ENCODE data around the gene CCDC74A.

Gene CCDC74A

DNA sequence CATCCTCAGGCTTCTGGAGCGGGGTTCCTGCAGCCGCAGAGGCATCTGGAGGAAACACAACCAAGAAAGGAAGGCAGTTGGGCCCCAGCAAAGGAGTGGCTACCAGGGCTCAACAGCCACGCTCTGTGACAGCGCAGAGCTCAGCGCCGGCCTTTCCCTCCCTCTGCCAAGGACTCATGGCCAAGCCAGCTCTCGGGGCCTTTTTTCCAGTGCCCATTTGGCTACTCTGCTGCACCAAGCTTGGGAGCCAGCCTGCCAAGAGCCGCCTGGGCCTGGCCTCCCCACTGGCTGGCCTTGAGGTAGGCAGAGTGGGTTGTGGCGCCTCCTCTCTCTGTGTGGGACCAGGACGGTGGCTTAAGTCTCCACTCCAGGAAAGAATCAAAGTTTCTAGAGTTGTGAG lies 7.2 kb upstream of the CCDC74A start:
- TF ChIP-seq, protein P1, sequence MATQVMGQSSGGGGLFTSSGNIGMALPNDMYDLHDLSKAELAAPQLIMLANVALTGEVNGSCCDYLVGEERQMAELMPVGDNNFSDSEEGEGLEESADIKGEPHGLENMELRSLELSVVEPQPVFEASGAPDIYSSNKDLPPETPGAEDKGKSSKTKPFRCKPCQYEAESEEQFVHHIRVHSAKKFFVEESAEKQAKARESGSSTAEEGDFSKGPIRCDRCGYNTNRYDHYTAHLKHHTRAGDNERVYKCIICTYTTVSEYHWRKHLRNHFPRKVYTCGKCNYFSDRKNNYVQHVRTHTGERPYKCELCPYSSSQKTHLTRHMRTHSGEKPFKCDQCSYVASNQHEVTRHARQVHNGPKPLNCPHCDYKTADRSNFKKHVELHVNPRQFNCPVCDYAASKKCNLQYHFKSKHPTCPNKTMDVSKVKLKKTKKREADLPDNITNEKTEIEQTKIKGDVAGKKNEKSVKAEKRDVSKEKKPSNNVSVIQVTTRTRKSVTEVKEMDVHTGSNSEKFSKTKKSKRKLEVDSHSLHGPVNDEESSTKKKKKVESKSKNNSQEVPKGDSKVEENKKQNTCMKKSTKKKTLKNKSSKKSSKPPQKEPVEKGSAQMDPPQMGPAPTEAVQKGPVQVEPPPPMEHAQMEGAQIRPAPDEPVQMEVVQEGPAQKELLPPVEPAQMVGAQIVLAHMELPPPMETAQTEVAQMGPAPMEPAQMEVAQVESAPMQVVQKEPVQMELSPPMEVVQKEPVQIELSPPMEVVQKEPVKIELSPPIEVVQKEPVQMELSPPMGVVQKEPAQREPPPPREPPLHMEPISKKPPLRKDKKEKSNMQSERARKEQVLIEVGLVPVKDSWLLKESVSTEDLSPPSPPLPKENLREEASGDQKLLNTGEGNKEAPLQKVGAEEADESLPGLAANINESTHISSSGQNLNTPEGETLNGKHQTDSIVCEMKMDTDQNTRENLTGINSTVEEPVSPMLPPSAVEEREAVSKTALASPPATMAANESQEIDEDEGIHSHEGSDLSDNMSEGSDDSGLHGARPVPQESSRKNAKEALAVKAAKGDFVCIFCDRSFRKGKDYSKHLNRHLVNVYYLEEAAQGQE (IDR thresholded peaks at IDR 0.05; ENCODE audit: low read depth): no peak
- no peak for TF ChIP-seq TEAD4 (IDR thresholded peaks at IDR 0.05)
- no peak for TF ChIP-seq RAD21 (IDR thresholded peaks at IDR 0.05; ENCODE audit: low read depth)
- TF ChIP-seq YY1 (IDR thresholded peaks at IDR 0.05; ENCODE audit: low read depth): no peak
- TF ChIP-seq NFIC (IDR thresholded peaks at IDR 0.05): no peak
- TF ChIP-seq CEBPB (IDR thresholded peaks at IDR 0.05): no peak
- TF ChIP-seq CREB1 (IDR thresholded peaks at IDR 0.05; ENCODE audit: low read depth): no peak
- no peak for TF ChIP-seq ZBTB7A (IDR thresholded peaks at IDR 0.05; ENCODE audit: low read depth)
- TF ChIP-seq EGR1 (IDR thresholded peaks at IDR 0.05): no peak
- no peak for TF ChIP-seq TCF12 (IDR thresholded peaks at IDR 0.05; ENCODE audit: low read depth)
- no peak for TF ChIP-seq TAF1 (IDR thresholded peaks at IDR 0.05; ENCODE audit: low read depth)
- TF ChIP-seq FOXM1 (IDR thresholded peaks at IDR 0.05; ENCODE audit: borderline replicate concordance, low read depth): no peak
- TF ChIP-seq, protein P2, sequence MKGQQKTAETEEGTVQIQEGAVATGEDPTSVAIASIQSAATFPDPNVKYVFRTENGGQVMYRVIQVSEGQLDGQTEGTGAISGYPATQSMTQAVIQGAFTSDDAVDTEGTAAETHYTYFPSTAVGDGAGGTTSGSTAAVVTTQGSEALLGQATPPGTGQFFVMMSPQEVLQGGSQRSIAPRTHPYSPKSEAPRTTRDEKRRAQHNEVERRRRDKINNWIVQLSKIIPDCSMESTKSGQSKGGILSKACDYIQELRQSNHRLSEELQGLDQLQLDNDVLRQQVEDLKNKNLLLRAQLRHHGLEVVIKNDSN (IDR thresholded peaks at IDR 0.05): no peak

DNA sequence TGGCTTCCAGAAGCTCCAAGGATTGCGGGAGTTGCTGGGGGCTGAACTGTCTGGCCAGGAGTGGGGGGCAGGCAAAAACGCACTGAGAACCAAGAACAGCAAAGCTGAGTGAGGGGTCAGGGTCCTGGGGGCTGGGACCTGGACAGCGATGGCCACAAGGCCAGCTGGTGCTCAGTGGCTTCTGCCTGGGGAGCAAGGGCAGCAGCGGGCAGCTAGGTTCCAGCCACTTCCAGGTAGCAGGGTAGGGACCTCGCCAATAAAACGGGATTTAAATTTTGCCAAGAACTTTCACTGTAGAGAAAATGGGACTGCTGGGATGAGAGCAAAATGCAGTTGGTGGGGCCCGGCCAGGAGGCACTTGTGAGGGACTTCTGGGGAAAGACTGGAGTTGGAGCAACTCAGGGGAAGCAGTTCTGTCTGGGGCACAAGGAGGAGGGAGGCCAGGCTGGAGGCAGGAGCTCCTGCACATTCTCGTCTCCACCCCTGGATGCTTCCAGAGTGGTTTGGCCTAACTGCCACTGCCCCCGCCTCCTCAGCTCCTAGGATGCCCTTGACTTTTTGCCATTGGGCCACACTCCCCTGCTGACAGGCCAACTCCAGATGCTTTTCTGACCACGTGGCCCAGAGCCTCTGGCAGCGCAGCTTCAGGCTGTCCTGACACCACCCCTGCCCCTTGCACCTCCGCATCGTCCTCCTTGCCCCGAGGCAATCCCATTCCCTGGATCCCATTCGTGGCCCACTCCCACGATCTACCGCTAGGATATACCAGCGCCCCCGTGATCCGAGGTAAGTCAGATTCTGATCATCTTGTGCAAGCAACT lies 5.5 kb upstream of the CCDC74A start:
- TF ChIP-seq RAD21 (IDR thresholded peaks at IDR 0.05; ENCODE audit: low read depth) (no peak), CREB1 (IDR thresholded peaks at IDR 0.05; ENCODE audit: low read depth) (no peak), NFIC (IDR thresholded peaks at IDR 0.05) (no peak), FOXM1 (IDR thresholded peaks at IDR 0.05; ENCODE audit: borderline replicate concordance, low read depth) (no peak)

DNA sequence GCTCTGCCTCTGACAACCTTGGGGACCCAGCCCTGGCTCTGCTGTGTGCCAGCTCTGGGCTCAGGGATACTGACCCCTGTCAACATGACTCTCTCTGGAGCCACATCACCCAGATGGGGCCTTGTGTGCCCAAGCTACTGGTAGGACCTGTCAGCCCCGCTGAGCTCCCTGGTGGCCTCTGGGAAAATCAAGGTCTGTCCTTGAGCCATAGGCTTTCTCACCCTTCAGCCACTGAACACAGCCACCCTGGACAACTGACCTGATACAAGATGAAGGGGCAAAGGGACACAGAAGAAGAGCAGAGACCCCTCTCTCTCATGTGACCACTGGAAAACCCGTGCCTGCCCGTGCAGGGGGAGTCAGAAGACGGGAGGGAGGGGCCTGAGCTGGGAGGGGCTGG lies 7.8 kb downstream of the CCDC74A start:
- TF ChIP-seq NFIC (IDR thresholded peaks at IDR 0.05): no peak

DNA sequence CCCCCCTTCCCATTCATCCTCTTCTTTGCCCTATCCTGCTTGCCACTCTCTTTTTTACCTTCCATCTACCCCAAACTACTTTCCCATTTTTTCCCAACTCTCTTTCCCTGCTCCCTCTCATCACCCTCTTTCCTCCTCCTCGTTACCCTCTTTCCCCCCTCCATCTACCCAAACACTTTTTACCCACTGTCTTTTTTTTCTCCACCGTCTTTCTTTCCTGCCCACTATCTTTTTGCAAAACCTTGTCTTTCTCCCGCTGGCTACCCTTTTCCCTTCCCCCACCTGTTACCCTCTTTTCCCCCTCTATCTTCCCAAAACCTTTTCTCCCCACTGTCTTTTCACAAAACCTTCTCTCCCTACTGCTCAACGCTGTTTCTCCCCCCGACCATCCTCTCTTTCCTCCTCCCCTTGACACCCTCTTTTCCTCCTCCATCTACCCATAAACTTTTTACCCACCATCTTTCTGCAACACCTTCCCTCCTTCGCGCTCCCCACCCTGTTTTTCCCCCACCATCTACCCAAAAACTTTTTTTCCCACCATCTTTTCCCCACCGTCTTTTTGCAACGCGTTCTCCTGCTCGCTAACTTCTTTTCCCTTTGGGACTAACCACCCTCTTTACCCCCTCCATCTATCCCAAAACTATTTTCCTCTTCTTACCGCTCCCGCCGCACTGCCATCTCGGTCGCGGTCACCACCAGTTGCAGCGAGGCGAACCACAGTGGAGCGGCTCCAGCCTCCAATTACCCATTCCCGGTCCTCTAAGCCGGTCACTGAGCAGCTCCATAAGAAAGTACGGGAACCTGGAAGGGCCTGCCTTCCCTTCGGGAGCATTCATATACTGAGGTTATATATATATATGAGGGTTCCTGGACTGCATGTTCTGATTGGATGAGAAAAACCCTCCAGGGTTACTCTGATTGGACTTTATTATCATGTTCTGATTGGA lies 15.0 kb downstream of the CCDC74A start:
- no peak for TF ChIP-seq TEAD4 (IDR thresholded peaks at IDR 0.05)
- TF ChIP-seq TAF1 (IDR thresholded peaks at IDR 0.05; ENCODE audit: low read depth): no peak
- no peak for TF ChIP-seq EGR1 (IDR thresholded peaks at IDR 0.05)
- no peak for TF ChIP-seq EP300 (IDR thresholded peaks at IDR 0.05; ENCODE audit: borderline replicate concordance)
- TF ChIP-seq, protein P1 (IDR thresholded peaks at IDR 0.05; ENCODE audit: low read depth): no peak
- TF ChIP-seq, protein P3, sequence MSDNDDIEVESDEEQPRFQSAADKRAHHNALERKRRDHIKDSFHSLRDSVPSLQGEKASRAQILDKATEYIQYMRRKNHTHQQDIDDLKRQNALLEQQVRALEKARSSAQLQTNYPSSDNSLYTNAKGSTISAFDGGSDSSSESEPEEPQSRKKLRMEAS (IDR thresholded peaks at IDR 0.05): no peak
- TF ChIP-seq YY1 (IDR thresholded peaks at IDR 0.05; ENCODE audit: low read depth): no peak
- no peak for TF ChIP-seq ZBTB7A (IDR thresholded peaks at IDR 0.05; ENCODE audit: low read depth)
- TF ChIP-seq CEBPB (IDR thresholded peaks at IDR 0.05): no peak
- TF ChIP-seq, protein P2 (IDR thresholded peaks at IDR 0.05): no peak

DNA sequence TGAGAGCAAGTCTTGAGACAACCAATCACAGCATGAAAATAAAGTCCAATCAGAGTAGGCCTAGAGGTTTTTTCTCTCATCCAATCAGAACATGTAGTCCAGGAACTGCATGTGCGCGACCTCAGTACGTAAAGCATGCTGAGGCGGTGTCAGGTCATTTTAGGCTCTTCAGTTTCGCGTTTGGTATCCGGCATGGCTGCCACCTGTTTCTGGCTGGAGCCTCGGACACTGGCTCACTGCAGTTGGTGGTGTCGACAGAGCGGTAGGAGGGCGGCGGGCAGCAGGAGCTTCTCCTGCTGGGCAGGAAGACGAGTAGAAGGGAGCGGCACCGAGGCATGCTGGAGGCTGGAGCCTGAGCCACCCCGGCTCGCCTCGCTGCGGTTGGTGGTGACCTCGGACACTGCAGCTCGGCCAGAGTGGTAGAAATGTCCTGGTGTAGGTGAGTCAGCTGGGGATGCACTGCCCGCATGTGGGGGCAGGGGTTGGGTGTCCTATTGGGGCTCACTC lies 15.8 kb downstream of the CCDC74A start:
- no peak for TF ChIP-seq EGR1 (IDR thresholded peaks at IDR 0.05)
- TF ChIP-seq, protein P2 (IDR thresholded peaks at IDR 0.05): no peak
- TF ChIP-seq CEBPB (IDR thresholded peaks at IDR 0.05): no peak
- no peak for TF ChIP-seq FOXM1 (IDR thresholded peaks at IDR 0.05; ENCODE audit: borderline replicate concordance, low read depth)
- TF ChIP-seq YY1 (IDR thresholded peaks at IDR 0.05; ENCODE audit: low read depth): no peak
- no peak for TF ChIP-seq TEAD4 (IDR thresholded peaks at IDR 0.05)
- no peak for TF ChIP-seq CREB1 (IDR thresholded peaks at IDR 0.05; ENCODE audit: low read depth)
- no peak for TF ChIP-seq EP300 (IDR thresholded peaks at IDR 0.05; ENCODE audit: borderline replicate concordance)
- TF ChIP-seq ZBTB7A (IDR thresholded peaks at IDR 0.05; ENCODE audit: low read depth): no peak
- TF ChIP-seq, protein P1 (IDR thresholded peaks at IDR 0.05; ENCODE audit: low read depth): no peak
- TF ChIP-seq, protein P3 (IDR thresholded peaks at IDR 0.05): no peak
- no peak for TF ChIP-seq TCF12 (IDR thresholded peaks at IDR 0.05; ENCODE audit: low read depth)
- no peak for TF ChIP-seq RAD21 (IDR thresholded peaks at IDR 0.05; ENCODE audit: low read depth)
- no peak for TF ChIP-seq NFIC (IDR thresholded peaks at IDR 0.05)
- TF ChIP-seq TAF1 (IDR thresholded peaks at IDR 0.05; ENCODE audit: low read depth): no peak

Data from Ishikawa (cell line).